Subcutaneous abdominal adipose tissue (tissue), 5 donors: ENCODE results near the gene NDUFB7.
"Not testable (repeated sequence)": the region's sequence is repeated elsewhere in the genome, so short reads cannot be mapped to it uniquely, and the experiment has no call there.

Source experiments
- H3K27ac ChIP-seq: one replicate; pipeline ENCODE4 v1.7.0; 2013; ENCODE audit warnings: low read depth, mild to moderate bottlenecking, inconsistent platforms, low read length, moderate library complexity
- H3K27me3 ChIP-seq, 5 donors: one replicate each; pipeline ENCODE4 v1.7.0; 2013; ENCODE audit warnings: low read length in 5 of 5, inconsistent platforms in 1 of 5; ENCODE audit not compliant: control insufficient read depth in 5 of 5, insufficient read depth in 4 of 5
- H3K36me3 ChIP-seq, 5 donors: one replicate each; pipeline ENCODE4 v1.7.0; 2013; ENCODE audit warnings: low read length in 5 of 5; ENCODE audit not compliant: control insufficient read depth in 5 of 5, insufficient read depth in 5 of 5
- H3K4me1 ChIP-seq, 5 donors: one replicate each; pipeline ENCODE4 v1.7.0; 2013; ENCODE audit warnings: low read length in 5 of 5, mild to moderate bottlenecking in 3 of 5, moderate library complexity in 1 of 5; ENCODE audit not compliant: control insufficient read depth in 5 of 5, insufficient read depth in 5 of 5
- H3K4me3 ChIP-seq, 5 donors: one replicate each; pipeline ENCODE4 v1.7.0; 2013; ENCODE audit warnings: low read length in 5 of 5, low read depth in 1 of 5
- H3K9ac ChIP-seq, 5 donors: one replicate each; pipeline ENCODE4 v1.7.0; 2013; ENCODE audit warnings: low read length in 5 of 5, mild to moderate bottlenecking in 4 of 5, moderate library complexity in 3 of 5
- H3K9me3 ChIP-seq, 5 donors: one replicate each; pipeline ENCODE4 v1.7.0; 2013; ENCODE audit warnings: low read length in 5 of 5; ENCODE audit not compliant: control insufficient read depth in 5 of 5
- donor health status: healthy.
- donor health status: healthy.
- donor health status: healthy.
- donor health status: healthy.
- donor health status: healthy.

Gene NDUFB7

GRCh38 chr19:14555918-14556661 lies 15.8 kb downstream of the NDUFB7 start:
- no peak overlapping the region for H3K27ac ChIP-seq
- peaks cover 0 to 7% (median 0%) of the 10 kb centered on the region in 5 donors for H3K36me3 ChIP-seq
- H3K9ac ChIP-seq: peak overlapping the region in 2 of 5 donors; percentile 5 to 20
- no peaks in the 10 kb centered on the region for H3K9me3 ChIP-seq
- H3K27me3 ChIP-seq: no peaks in the 10 kb centered on the region
- H3K4me3 ChIP-seq: peak overlapping the region in 4 of 5 donors; percentile 30 to 47 (median 42)
- peaks cover 10 to 67% (median 50%) of the 10 kb centered on the region in 5 donors for H3K4me1 ChIP-seq

- H3K27ac ChIP-seq: no peak overlapping the region
- H3K36me3 ChIP-seq: peaks cover 0 to 13% (median 0%) of the 10 kb centered on the region in 5 donors
- H3K9ac ChIP-seq: peak overlapping the region in 2 of 5 donors; percentile 11 to 32
- no peaks in the 10 kb centered on the region for H3K27me3 ChIP-seq
- no peak overlapping the region for H3K4me3 ChIP-seq
- H3K4me1 ChIP-seq: peaks cover 2 to 63% (median 38%) of the 10 kb centered on the region in 5 donors
- no peaks in the 10 kb centered on the region for H3K9me3 ChIP-seq
These were observed 17.5 kb downstream of the NDUFB7 start for GRCh38 chr19:14554382-14554812.

GRCh38 chr19:14553939-14554243 lies 18.0 kb downstream of the NDUFB7 start:
- Histone ChIP-seq H3K4me1 (peaks cover 2 to 62% (median 37%) of the 10 kb centered on the region in 5 donors), H3K9ac (peak overlapping the region in 2 of 5 donors; percentile 11 to 32)

GRCh38 chr19:14553042-14553938 lies 18.6 kb downstream of the NDUFB7 start:
- Histone ChIP-seq H3K36me3 (peaks cover 0 to 9% (median 4%) of the 10 kb centered on the region in 5 donors), H3K4me1 (peaks cover 2 to 56% (median 35%) of the 10 kb centered on the region in 5 donors), H3K27ac (no peak overlapping the region), H3K9me3 (no peaks in the 10 kb centered on the region), H3K9ac (peak overlapping the region in 1 of 5 donors; percentile 11), H3K27me3 (no peaks in the 10 kb centered on the region), H3K4me3 (no peak overlapping the region)

More at GRCh38 chr19:14553939-14554243, 18.0 kb downstream of the NDUFB7 start:
- H3K27ac ChIP-seq: no peak overlapping the region
- H3K27me3 ChIP-seq: no peaks in the 10 kb centered on the region
- no peak overlapping the region for H3K4me3 ChIP-seq
- peaks cover 0 to 13% (median under 1%) of the 10 kb centered on the region in 5 donors for H3K36me3 ChIP-seq
- no peaks in the 10 kb centered on the region for H3K9me3 ChIP-seq

- H3K27ac ChIP-seq, H3K9ac ChIP-seq: not testable (repeated sequence)
- H3K4me1 ChIP-seq: peaks cover 2 to 54% (median 35%) of the 10 kb centered on the region in 5 donors
These were observed 19.9 kb downstream of the NDUFB7 start for GRCh38 chr19:14552006-14552360.

GRCh38 chr19:14551134-14552005 lies 20.5 kb downstream of the NDUFB7 start:
- H3K4me1 ChIP-seq: peaks cover 0 to 48% (median 29%) of the 10 kb centered on the region in 5 donors
- not testable (repeated sequence) for H3K9me3 ChIP-seq, H3K9ac ChIP-seq, H3K36me3 ChIP-seq, H3K27me3 ChIP-seq, H3K4me3 ChIP-seq
- peak overlapping the region; percentile 30 for H3K27ac ChIP-seq

More at GRCh38 chr19:14552006-14552360, 19.9 kb downstream of the NDUFB7 start:
- not testable (repeated sequence) for H3K9me3 ChIP-seq, H3K27me3 ChIP-seq, H3K36me3 ChIP-seq, H3K4me3 ChIP-seq

GRCh38 chr19:14550201-14550754 lies 21.6 kb downstream of the NDUFB7 start:
- Histone ChIP-seq H3K9me3 (no peaks in the 10 kb centered on the region), H3K4me1 (peaks cover 0 to 47% (median 29%) of the 10 kb centered on the region in 5 donors), H3K4me3 (no peak overlapping the region), H3K27me3 (no peaks in the 10 kb centered on the region), H3K9ac (peak overlapping the region in 1 of 5 donors; percentile 8), H3K27ac (no peak overlapping the region), H3K36me3 (peaks cover 0 to 9% (median 4%) of the 10 kb centered on the region in 5 donors)

GRCh38 chr19:14545716-14546082 lies 26.2 kb downstream of the NDUFB7 start:
- Histone ChIP-seq H3K9me3 (no peaks in the 10 kb centered on the region), H3K36me3 (peaks cover 0 to 6% (median 4%) of the 10 kb centered on the region in 5 donors), H3K27me3 (no peaks in the 10 kb centered on the region), H3K27ac (peak overlapping the region; percentile 41), H3K4me3 (peak overlapping the region in 1 of 5 donors; percentile 15), H3K4me1 (peaks cover 5 to 33% (median 23%) of the 10 kb centered on the region in 5 donors), H3K9ac (no peak overlapping the region)

GRCh38 chr19:14544977-14545715 lies 26.7 kb downstream of the NDUFB7 start:
- H3K9ac ChIP-seq: peak overlapping the region in 1 of 5 donors; percentile 50
- H3K27me3 ChIP-seq: no peaks in the 10 kb centered on the region
- peak overlapping the region; percentile 41 for H3K27ac ChIP-seq
- H3K9me3 ChIP-seq: no peaks in the 10 kb centered on the region
- H3K4me1 ChIP-seq: peaks cover 5 to 28% (median 23%) of the 10 kb centered on the region in 5 donors
- H3K36me3 ChIP-seq: peaks cover 0 to 4% (median 3%) of the 10 kb centered on the region in 5 donors
- peak overlapping the region in 1 of 5 donors; percentile 15 for H3K4me3 ChIP-seq
